22Rv1 (cell line): Measurements from ENCODE around the gene INCENP.

Experiments
- ZFX ChIP-seq: fragments of 450-650 bp; IDR thresholded peaks from 2 replicates; pipeline ENCODE4 v1.6.1; 2017; ENCODE audit warnings: antibody characterized with exemption, borderline replicate concordance
- TF ChIP-seq, protein P1 (sequence below): fragments of 450-650 bp; IDR thresholded peaks from 2 replicates; pipeline ENCODE4 v1.5.1; 2017; ENCODE audit warnings: mild to moderate bottlenecking

DNA sequence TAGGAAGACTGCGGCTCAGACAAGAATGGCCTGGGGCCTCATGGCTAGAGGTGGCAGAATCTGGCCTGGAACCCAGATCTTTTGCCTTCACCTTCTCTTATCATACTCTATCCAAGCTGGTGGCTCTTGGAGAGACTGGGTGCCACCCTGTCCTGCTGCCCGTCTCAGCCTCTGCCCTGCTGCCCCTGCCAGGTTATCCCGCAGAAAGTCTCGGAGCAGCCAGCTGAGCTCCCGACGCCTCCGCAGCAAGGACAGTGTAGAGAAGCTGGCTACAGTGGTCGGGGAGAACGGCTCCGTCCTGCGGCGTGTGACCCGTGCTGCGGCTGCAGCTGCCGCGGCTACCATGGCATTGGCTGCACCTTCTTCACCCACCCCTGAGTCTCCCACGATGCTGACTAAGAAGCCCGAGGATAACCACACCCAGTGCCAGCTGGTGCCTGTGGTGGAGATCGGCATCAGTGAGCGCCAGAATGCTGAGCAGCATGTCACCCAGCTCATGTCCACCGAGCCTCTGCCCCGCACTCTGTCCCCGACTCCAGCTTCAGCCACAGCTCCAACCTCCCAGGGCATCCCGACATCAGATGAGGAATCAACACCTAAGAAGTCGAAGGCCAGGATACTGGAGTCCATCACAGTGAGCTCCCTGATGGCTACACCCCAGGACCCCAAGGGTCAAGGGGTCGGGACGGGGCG is 5.9 kb downstream of the INCENP start:
- TF ChIP-seq, protein P1, sequence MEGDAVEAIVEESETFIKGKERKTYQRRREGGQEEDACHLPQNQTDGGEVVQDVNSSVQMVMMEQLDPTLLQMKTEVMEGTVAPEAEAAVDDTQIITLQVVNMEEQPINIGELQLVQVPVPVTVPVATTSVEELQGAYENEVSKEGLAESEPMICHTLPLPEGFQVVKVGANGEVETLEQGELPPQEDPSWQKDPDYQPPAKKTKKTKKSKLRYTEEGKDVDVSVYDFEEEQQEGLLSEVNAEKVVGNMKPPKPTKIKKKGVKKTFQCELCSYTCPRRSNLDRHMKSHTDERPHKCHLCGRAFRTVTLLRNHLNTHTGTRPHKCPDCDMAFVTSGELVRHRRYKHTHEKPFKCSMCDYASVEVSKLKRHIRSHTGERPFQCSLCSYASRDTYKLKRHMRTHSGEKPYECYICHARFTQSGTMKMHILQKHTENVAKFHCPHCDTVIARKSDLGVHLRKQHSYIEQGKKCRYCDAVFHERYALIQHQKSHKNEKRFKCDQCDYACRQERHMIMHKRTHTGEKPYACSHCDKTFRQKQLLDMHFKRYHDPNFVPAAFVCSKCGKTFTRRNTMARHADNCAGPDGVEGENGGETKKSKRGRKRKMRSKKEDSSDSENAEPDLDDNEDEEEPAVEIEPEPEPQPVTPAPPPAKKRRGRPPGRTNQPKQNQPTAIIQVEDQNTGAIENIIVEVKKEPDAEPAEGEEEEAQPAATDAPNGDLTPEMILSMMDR, result no peak
- TF ChIP-seq ZFX, result no peak
